Motor neuron (in vitro differentiated cells): ENCODE results near the gene TEPSIN. TPM values are rescaled to one million over a fixed set of nuclear protein-coding genes. Genes with fewer than 3 reads are reported as not detected.

Experiments used
- total RNA-seq, 8 experiments: library from RNA; unstranded; fragments of 300-600 nt; gene quantifications; 2 replicates each; pipeline versions ENCODE4 v1.2.3 to v1.2.4, GENCODE V29; 2022

The TEPSIN gene
- total RNA-seq, 8 experiments from 2014 or later, result 5.9 to 36.0 (median 10.6) TPM

Other genes starting within 250 kb of the TEPSIN start
- 10 to 100 TPM; 13.1 to 27.2 (median 21.7) TPM for gene CHMP6, start 247.2 kb downstream of the TEPSIN start, total RNA-seq
- 10 to 100 TPM; 10.2 to 42.0 (median 28.6) TPM for gene BAIAP2, start 203.9 kb downstream of the TEPSIN start, total RNA-seq
- gene PVALEF, start 73.5 kb downstream of the TEPSIN start, total RNA-seq, result under 1 TPM in 4 of 8 experiments, not detected in 4; 0.16 to 0.24 (median 0.21) TPM
- 1 to 10 TPM in 6 of 8 experiments, under 1 TPM in 2; 0.36 to 8.1 (median 3.9) TPM for gene AATK, start 72.8 kb downstream of the TEPSIN start, total RNA-seq
- 10 to 100 TPM in 6 of 8 experiments, 1 to 10 TPM in 2; 5.0 to 34.3 (median 14.8) TPM for gene CEP131, start 16.1 kb downstream of the TEPSIN start, total RNA-seq
- 100 to 1,000 TPM in 4 of 8 experiments, 10 to 100 TPM in 4; 23.9 to 200 (median 94.8) TPM for gene NDUFAF8, start 263 bp upstream of the TEPSIN start, total RNA-seq
- gene SLC38A10, start 56.3 kb upstream of the TEPSIN start, total RNA-seq, result 10 to 100 TPM; 29.0 to 57.1 (median 49.1) TPM
- 10 to 100 TPM in 4 of 8 experiments, 1 to 10 TPM in 4; 1.9 to 19.5 (median 10.4) TPM for gene BAHCC1, start 156.4 kb upstream of the TEPSIN start, total RNA-seq